Measurements from ENCODE around the gene ITIH4. TPM values are rescaled to one million over a fixed set of nuclear protein-coding genes. Genes with fewer than 3 reads are reported as not detected.

Gene ITIH4
- total and polyA plus RNA-seq, 8 donors = 16.2 to 276 (median 77.4) TPM

GRCh38 chr3:52859686-52860423 lies 29.4 kb upstream of the ITIH4 start:
- Histone ChIP-seq H3K27me3 (no peaks in the 10 kb centered on the region), H3K36me3 (no peaks in the 10 kb centered on the region), H3K4me1 (peaks cover 0 to 6% (median 6%) of the 10 kb centered on the region in 3 donors), H3K9me3 (no peaks in the 10 kb centered on the region), H3K27ac (peak overlapping the region in 1 of 4 donors; percentile 2), H3K4me3 (no peak overlapping the region)
- FAIRE-seq (no peak), DNase-seq (no peak), ATAC-seq (peak; percentile 42 to 56 (median 54))
- TF ChIP-seq CTCF (IDR thresholded peaks at IDR 0.05) = no peak
- intact Hi-C loops (cut with DNase I) = no loop called here
- 63 to 73% methylated on average over 8 of the region's 8 CpGs for WGBS, 2 donors

GRCh38 chr3:52857864-52858263 lies 27.4 kb upstream of the ITIH4 start:
- no peaks in the 10 kb centered on the region for H3K9me3 ChIP-seq
- no peak overlapping the region for H3K4me3 ChIP-seq
- peak overlapping the region in 2 of 4 donors; percentile 10 to 33 for H3K27ac ChIP-seq
- no peak for TF ChIP-seq CTCF (IDR thresholded peaks at IDR 0.05)
- H3K27me3 ChIP-seq = no peaks in the 10 kb centered on the region
- peak in 2 of 6 donors; percentile 35 to 49 for DNase-seq
- WGBS, 2 donors = 51 to 53% methylated on average over 5 of the region's 5 CpGs
- intact Hi-C loops (cut with DNase I) = no loop called here
- peak in 3 of 4 donors; percentile 59 to 62 (median 60) for ATAC-seq
- no peaks in the 10 kb centered on the region for H3K36me3 ChIP-seq
- H3K4me1 ChIP-seq = peaks cover 0 to 6% (median 6%) of the 10 kb centered on the region in 3 donors
- no peak for FAIRE-seq

GRCh38 chr3:52857133-52857532 lies 26.7 kb upstream of the ITIH4 start:
- DNase-seq (no peak), FAIRE-seq (no peak), ATAC-seq (no peak)
- H3K9me3 ChIP-seq = no peaks in the 10 kb centered on the region
- H3K4me1 ChIP-seq = peaks cover 0 to 6% (median 6%) of the 10 kb centered on the region in 3 donors
- no peaks in the 10 kb centered on the region for H3K27me3 ChIP-seq
- no peaks in the 10 kb centered on the region for H3K36me3 ChIP-seq
- peak overlapping the region in 2 of 4 donors; percentile 33 to 39 for H3K27ac ChIP-seq
- TF ChIP-seq CTCF (IDR thresholded peaks at IDR 0.05) = no peak
- intact Hi-C loops (cut with DNase I) = no loop called here
- H3K4me3 ChIP-seq = no peak overlapping the region
- 70 to 87% methylated on average over 3 of the region's 3 CpGs for WGBS, 2 donors

GRCh38 chr3:52856666-52857065 lies 26.2 kb upstream of the ITIH4 start:
- peak; percentile 16 to 47 (median 31) for ATAC-seq
- TF ChIP-seq CTCF (IDR thresholded peaks at IDR 0.05) = no peak
- Histone ChIP-seq H3K9me3 (no peaks in the 10 kb centered on the region), H3K27ac (peak overlapping the region in 2 of 4 donors; percentile 33 to 39), H3K4me1 (peaks cover 0 to 6% (median 6%) of the 10 kb centered on the region in 3 donors), H3K4me3 (no peak overlapping the region), H3K27me3 (no peaks in the 10 kb centered on the region), H3K36me3 (no peaks in the 10 kb centered on the region)
- DNase-seq = no peak
- FAIRE-seq = no peak
- WGBS, 2 donors = 50 to 54% methylated on average over 5 of the region's 5 CpGs
- intact Hi-C loops (cut with DNase I) = no loop called here

- H3K4me1 ChIP-seq = peaks cover 0 to 6% (median 6%) of the 10 kb centered on the region in 3 donors
- TF ChIP-seq CTCF (IDR thresholded peaks at IDR 0.05) = no peak
- H3K4me3 ChIP-seq = no peak overlapping the region
- ATAC-seq (no peak), DNase-seq (no peak), FAIRE-seq (no peak)
- H3K27me3 ChIP-seq = no peaks in the 10 kb centered on the region
- no peak overlapping the region for H3K27ac ChIP-seq
- H3K9me3 ChIP-seq = no peaks in the 10 kb centered on the region
- intact Hi-C loops (cut with DNase I) = no loop called here
- 71 to 76% methylated on average over 2 of the region's 2 CpGs for WGBS, 2 donors
- no peaks in the 10 kb centered on the region for H3K36me3 ChIP-seq
These were observed 23.5 kb upstream of the ITIH4 start for GRCh38 chr3:52854013-52854412.
